HG02763 (cell line): ENCODE results near the gene CDYL.

ENCODE experiments used
- ATAC-seq: cut with Tn5 transposase; IDR thresholded peaks from one replicate; pipeline ENCODE4 v1.9.1; 2021; ENCODE audit warnings: mild to moderate bottlenecking, moderate library complexity; ENCODE audit not compliant: unreplicated experiment

The CDYL gene

DNA sequence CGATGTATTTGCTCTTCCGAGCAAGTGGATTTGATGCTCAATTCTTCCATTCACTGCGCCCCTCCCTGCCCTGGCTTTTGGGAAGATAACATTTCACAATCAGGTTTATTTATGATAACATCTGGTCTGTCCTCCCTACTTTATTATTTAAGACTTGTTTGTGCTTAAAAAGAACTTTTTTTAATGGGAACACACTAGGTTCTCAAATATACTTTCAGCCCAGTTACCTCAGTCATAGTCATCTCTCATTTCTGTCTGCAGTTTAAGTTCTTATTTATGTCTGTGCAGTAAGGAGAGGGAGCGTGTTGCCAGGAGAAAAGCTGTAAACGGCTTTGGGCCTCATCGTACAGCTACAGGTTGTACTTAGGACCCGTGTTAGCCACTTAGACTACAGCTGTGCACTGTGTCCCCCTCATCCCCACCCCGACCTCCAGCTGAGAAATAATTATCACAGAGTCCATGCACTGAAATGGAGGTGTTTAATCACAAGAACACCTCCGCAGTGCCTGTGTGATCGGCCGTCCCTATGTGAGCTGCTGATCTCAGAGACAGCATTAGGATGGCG lies 128.3 kb downstream of the CDYL start:
- no peak for ATAC-seq

DNA sequence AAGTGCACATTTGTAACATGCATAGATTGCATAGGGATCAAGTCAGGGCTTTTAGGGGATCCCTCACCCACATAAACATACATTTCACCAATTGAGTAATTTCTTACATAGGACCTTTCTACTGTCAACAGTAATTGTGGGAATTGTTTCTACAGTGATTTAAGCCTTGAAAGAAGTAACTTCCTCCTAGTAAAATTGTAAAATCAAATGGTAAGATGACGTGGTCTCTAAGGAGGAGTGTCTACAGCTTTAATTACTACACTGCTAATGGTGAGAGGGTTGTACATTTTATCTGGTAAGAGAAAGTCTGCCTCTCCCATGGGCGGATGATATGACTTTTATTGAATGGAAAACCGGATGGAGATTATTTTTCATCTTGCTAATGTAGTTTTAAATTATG lies 129.6 kb downstream of the CDYL start:
- ATAC-seq, result no peak

DNA sequence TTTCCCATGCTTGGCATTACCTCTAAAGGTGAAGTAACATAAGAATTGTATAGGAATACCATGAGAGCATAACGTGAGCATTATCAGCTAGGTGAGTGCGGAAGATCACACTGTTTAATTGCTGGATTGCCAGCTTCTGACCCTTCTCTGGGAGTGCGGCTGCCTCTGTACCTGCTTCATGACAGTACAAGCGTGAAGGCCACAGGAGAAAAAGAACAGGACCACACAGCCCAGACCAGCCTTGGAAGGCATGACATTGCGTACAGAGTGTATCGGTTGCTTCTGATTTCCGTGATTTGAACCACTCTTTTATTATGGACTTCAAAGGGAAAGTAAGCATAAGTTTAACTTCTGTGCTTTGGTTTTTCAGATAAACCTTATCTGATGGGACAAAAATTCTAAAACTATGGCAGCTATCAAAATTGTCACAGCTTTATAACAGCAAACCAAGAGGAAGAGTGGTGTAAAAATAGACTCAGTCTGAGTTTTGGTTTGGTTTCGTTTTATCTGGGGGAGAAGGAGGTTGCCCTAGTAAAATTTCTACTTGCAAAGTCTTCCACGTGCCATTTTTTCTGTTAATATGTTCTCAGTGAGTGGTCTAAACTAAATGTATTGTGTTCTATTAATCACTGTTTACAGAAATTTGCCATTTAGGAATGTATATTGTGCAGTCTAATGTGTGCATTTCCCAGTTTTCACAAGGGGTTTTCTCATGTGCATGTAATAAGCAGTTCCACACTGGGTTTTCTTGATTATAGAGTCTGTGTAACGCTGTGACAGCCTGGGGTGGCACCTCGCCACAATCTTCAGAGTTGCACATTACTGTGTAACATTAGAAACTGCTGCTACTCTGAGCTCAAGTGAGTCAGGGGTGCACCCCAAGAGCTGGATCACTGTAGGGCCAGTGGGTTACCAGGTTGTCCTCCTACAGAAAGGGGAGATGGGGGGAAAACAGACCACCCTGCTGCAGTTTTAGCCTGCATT lies 130.4 kb downstream of the CDYL start:
- no peak for ATAC-seq

DNA sequence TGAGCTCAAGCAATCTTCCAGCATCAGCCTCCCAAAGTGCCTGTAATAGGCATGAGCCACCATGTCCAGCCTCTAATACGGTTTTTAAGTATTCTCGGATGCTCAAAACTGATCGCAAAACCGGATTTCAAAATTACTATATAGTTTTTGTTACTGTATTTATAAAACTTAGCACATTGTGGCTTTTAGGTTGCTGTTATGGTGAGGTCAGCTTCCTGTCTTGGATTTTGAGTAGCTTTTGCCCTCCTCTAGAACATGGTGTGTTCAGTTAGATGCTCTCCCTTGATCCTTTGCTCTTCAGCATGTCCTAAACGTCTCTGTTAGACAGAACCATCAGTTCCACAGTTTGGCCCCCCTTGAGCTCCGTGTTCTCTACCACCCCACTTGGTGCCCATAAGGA lies 131.4 kb downstream of the CDYL start:
- ATAC-seq, result no peak

DNA sequence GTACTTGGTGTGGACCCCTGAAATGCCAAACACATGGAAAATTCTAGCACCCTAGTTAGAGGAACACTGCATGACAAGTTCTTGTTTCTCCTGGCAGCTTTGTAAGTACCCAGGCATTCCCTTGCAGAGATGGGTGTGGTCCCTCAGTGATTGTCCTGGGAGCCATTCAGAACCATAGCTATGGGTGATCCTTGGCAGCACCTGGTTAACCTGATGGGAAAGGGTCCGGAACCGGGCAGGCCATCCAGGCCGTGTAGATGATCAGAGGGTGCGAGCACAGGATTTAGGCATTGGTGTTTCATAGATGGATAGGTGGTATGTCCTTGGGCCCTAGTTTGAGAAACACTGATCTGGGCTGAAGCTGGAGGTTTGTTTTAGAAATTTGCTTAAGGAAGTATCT lies 131.9 kb downstream of the CDYL start:
- ATAC-seq, result no peak

DNA sequence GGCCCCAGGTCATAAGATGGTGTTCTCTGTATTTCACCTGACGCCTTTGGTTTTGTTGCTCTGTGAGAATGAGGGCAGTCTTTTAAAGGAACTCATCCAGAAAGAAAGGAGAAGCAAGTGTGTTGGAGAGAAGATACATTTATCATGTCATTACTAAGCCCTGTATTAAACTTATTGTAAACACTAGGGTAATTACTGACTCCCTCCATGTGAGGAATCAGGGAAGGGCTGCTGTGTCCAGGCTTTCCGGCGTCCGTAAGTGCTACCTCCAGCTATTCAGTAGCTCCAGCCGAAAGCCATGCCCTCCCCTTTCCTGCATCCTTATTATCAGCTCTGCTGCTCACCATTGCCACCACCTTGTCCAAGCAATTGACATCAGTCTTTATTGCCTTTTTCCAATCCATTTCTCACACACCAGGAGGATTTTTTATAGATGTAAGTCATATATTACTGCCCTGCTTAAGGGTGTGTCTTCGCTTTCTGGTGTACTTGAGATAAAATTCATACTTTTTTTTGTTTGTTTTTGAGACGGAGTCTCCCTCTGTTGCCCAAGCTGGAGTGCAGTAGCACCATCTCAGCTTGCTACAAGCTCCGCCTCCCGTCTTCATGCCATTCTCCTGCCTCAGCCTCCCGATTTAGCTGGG lies 133.0 kb downstream of the CDYL start:
- ATAC-seq, result no peak

DNA sequence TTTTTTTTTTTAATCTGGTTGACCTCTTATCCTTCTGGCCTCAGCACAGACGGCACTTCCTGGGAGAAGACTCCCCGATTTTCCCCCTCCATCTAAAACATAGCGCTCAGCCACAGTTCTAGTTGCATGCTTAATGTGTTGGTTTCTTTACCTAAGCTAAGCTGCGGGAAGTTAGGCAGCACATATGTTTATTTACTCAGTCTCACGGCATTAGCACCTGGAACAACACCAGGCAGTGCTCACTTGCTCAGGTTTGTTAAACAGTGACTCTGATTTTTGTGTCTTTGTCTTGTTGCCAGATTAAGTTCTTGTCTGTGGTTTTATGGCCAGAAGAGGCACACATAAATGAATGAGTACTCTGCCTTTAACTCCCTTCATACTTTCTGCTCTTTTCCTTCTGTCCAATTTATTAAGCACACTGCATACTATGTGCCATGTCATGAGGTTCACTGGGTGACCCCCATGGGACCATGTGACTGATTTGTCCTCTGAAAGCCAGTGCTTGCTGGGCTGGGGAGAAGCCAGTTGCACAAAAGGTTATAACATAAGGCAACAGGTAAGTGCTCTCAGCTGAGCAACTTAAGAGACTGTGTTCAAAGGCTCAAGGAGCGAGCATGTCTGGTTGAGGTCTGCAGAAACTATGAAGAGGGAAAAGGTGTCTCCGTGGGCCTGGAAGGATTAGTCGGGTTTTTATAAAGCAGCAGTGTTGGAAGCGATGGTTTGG lies 134.0 kb downstream of the CDYL start:
- ATAC-seq, result no peak

DNA sequence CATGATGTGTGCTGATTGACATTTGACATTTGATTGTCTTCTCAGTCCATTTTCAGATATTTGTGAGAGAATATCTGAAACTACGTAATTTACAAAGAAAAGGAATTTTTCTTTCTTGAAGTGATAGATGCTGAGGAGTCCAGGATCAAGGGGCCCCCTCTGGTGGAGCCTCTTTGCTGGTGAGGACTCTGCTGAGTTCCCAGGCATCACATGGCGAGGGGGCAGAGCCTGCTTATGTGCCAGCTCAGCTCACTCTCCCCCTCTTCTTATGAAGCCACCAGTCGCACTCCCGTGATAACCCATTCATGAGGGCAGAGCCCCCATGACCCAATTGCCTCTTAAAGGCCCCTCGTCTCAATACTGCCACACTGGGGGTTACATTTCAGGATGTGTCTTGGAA lies 136.4 kb downstream of the CDYL start:
- ATAC-seq, result no peak

DNA sequence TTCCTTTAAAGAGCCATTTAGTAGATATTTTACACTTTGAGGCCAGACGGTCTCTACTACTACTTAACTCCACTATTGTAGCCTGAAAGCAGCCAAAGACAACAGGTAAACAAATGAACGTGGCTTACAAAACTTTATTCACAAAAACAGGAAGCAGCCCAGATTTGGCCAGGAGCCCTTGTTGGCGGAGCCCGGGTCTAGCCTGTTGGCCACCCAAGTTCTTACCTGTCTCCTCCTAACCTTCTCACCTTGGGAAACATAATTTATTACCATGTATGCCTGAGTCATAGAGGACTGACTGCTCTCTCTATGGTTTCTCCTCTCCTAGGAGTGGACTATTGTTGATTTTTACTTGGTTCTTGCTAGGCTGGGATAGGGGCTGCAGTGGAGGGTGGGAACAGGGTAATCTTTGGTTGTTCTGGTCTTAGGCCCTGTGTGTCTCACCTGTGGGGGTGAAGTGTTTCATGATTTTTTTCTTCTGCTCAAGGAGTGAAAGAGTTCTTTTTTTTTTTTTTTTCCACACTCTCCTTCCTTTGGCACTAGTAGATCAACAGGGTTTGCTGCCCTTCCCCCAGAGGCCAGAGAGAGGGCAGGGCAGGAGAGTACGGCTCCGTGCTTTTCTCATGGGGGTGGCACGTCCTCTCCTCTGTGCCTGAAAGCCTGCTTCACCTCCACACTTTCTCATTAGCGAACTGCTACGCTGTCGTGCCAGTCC lies 137.7 kb downstream of the CDYL start:
- no peak for ATAC-seq

DNA sequence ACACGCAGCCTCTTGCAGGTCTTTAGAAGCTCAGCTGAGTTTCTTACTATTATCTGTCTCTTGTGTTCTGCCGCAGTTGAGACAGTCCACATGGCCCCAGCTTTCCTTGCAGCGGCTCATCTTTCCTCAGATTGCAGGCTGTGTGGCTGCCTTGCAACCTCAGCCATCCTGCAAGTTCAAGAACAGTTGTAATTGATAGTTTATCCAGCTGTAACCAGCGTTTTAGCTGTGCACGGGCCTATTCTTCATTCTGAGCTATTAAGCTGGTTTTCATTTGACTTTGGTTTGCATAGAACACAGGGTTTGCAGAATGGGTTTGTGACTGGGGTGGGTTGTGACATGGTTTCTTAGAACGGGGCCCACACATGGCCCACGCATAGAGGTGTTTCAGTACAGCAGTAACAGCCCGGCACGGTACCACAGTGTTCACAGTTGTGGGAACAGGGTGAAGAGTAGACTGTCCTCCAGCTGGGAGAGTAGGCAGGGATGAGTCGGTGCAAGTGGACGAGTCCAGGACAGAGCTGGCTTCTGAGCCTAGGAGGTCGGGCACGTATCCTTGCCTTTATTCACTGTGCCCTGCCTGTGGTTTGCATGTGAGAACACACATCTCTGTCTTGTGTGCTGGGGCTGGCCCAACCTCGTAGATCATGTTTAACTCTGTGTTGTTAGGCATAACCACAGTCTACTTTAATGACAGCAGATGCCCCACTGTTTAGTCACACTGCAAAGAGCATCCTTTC lies 138.4 kb downstream of the CDYL start:
- ATAC-seq, result no peak

DNA sequence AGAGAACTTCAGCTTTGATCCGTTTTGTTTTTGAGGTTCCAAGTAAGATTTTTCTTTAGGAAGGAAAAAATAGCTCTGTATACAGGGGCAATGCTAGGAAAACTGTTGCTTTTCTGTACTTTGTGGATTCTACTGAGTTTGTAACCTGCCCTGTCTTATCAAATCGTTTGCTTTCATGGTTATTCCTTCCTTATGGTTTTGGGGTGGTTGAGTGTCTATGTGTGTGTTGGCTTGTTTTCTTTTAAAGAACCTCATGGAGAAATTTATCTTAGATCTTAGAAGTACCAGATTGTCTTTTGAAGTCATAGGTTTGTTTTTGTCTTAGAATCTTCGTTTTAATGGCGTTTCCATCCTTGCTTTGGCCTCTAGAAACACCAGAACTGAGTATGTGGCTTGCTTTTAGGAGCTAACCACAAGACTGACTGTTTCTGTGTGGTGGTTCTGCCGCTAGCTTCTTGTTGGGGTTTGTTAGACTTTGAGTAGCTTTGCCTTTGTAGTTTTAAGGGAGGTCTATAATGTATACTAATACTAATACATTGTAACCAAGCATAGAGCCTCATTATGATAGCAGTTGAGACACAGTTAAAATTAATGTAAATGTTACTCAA lies 140.9 kb downstream of the CDYL start:
- ATAC-seq, result no peak

DNA sequence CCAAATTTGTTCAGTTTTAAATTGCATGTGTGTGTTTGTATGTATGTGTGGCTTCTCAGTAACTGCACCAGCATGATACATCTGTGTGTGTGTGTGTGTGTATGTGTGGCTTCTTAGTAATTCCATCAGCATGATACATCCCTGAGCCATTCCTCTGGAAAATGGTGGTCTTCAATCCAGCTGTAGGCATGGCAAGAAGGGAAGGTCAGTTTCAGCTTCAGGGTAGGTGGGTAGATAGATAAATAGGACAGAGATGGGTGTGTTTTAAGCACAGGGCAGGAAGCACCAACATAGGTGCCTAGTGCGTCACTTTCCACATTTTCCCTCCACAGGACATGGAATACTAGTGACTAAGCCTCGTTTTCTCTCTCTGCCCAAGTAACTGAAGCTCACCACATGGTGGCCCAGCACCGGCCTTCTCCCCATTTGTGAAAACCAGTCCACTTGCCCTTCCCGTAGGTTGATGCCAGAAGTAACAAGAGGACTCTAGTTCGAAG lies 144.8 kb downstream of the CDYL start:
- ATAC-seq, result no peak

DNA sequence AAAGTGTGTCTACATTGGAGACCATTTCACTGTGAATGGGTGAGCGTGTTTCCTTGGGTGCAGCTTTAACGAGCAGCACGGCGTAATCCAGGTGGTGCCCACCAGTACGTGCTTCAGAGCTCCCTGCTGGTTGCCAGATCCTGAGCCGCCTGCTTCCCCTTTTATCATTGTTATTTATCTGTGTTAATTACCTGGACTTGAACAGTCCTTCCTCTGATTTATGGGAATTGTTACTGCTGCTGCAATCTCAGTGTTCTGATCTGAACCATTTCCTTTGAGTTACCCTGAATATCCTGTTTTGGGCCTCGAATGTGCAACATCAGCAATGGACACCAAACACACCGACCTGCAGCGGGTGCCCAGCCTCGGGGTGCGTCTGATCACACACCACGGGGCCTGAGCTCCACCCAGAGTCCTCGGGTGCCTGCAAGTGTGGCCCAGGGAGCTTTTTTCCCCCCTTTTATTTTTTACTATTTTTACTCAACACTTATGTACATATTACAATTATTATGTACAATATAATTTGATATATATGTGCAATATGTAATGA lies 146.4 kb downstream of the CDYL start:
- no peak for ATAC-seq

DNA sequence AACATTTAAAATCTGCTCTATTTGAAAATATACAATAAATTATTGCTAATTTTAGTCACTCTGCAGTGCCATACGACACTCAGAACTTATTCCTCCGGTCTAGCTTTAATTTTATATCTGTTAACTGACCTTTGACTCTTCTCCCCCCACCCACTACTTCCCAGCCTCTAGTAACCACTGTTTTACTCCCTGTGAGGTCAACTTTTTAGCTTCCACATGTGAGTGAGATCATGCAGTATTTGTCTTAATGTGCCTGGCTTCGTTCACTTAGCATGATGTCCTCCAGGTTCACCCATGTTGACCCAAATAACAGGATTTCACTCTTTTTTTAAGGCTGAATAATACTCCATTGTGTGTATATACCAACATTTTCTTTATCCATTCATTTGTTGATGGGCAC lies 146.9 kb downstream of the CDYL start:
- no peak for ATAC-seq

DNA sequence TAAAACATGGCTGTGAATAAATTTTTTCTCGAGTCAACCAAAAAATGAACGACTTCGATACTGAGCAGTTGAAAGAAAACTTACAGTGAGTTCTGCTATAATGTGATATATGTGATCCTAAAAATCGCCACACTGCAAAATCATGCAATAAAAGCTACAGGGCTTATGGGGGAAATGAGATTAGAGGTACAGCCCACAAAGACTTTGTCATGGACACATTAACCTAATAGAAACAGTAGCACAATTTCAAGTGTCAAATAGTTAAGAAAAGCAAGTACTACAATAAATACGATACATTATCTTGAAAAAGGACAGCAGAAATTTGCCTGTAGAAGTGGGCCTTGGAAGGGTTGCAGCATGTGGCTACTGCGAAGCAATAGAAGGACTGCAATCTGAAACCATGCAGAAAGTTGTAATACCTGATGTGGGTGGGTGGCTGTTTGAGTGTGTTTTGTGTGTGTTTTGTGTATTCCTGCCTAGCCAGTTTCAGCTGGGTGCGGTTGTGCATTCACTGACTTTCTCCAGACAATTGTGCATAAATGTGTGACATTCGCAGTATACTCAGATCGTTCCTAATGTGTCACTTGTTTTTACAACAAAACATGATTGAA lies 148.6 kb downstream of the CDYL start:
- no peak for ATAC-seq

DNA sequence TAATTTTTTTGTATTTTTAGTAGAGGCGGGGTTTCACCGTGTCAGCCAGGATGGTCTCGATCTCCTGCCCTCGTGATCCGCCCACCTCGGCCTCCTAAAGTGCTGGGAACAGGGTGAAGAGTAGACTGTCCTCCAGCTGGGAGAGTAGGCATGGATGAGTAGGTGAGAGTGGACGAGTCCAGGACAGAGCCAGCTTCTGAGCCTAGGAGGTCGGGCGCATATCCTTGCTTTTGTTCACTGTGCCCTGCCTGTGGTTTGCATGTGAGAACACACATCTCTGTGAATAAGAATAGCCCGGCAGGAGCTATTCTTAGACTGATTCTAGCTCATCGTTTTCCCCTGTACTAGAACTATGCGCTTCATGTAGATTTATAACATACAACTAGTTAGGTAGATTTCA lies 149.4 kb downstream of the CDYL start:
- no peak for ATAC-seq

DNA sequence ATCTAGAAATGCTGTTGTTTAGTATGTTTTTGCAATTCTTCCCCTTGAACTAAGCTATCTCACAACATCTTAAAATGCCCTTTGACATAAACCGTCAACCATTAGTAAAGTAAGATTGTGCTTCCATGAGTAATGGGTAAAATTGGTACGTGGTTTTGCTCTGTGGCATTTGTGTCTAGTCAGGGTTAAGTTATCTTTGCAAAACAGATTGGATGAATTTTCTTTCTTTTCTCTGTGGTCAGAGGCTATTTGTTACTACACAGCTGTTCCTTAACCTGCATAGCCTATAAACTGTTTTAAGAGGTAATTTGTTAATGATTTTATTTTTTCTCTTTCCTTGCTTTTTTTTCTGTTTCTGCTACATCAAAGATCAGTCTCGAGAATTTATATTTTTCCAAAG lies 152.2 kb downstream of the CDYL start:
- ATAC-seq, result no peak

DNA sequence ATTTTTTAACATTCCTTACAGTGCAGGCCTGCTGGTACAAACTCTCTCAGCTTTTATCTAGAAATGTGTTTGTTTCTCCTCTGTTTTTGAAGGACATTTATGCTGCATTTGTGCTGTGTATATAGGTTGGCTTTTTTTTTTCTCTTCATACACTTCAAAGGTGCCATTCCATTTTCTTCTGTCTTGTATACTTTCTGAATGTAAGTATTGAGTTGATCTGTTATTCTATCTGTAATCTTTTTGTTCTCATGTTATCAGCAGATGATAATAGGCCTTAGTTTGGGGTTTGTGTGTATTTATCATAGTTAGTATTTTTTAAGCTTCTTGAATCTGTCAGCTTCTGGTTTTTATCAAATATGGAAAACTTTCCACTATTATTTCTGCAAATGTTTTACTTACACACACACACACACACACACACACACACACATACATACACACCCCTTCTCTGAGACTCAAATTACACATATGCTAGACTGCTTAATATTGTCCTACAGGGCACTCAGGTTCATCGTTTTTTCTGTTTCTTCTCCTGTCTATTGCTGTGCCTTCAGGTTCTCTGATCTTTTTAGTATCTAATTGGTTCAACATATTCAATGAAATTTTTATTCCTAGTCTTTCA lies 153.0 kb downstream of the CDYL start:
- no peak for ATAC-seq
